ENCODE data around the gene WNT3A.

Gene WNT3A

GRCh38 chr1:228044961-228045360 is 38.2 kb downstream of the WNT3A start:
- DNase-seq (ENCODE audit: low read depth) = no peak
- no peak for TF ChIP-seq CTCF (conservative IDR thresholded peaks at IDR 0.05; ENCODE audit: control insufficient read depth, insufficient read depth, low read depth, low read length)

DNA sequence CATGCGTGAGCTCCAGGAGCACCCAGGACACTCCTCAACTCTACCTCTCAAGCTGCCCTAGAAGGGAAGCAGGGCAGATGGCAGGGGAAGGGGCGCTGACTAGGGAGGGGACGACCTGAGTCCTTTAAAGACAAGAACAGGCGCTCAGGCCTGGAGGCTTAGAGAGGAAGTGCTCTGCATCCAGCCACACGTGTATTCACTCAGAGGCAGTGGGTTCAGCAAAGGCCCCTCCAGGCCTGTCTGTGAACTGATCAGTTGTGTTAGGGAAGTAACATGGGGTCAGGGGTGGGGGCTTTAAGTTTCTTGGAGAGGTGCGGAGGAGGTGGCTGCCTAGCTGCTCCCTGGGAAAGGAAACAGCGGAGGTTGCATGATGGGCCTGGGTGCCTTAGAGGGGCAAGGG is 38.6 kb downstream of the WNT3A start:
- H3K4me3 ChIP-seq (ENCODE audit: control insufficient read depth, low read depth, low read length) = no peak overlapping the region
- no peak for TF ChIP-seq CTCF (conservative IDR thresholded peaks at IDR 0.05; ENCODE audit: control insufficient read depth, insufficient read depth, low read depth, low read length)
- DNase-seq (ENCODE audit: low read depth) = no peak

More at GRCh38 chr1:228044961-228045360, 38.2 kb downstream of the WNT3A start:
- H3K4me3 ChIP-seq (ENCODE audit: control insufficient read depth, low read depth, low read length) = no peak overlapping the region

- DNase-seq (ENCODE audit: low read depth) = no peak
- no peak overlapping the region for H3K4me3 ChIP-seq (ENCODE audit: control insufficient read depth, low read depth, low read length)
- TF ChIP-seq CTCF (conservative IDR thresholded peaks at IDR 0.05; ENCODE audit: control insufficient read depth, insufficient read depth, low read depth, low read length) = no peak
These were observed 39.1 kb downstream of the WNT3A start for GRCh38 chr1:228045871-228046270.

- DNase-seq (ENCODE audit: low read depth) = no peak
- no peak for TF ChIP-seq CTCF (conservative IDR thresholded peaks at IDR 0.05; ENCODE audit: control insufficient read depth, insufficient read depth, low read depth, low read length)
- H3K4me3 ChIP-seq (ENCODE audit: control insufficient read depth, low read depth, low read length) = no peak overlapping the region
These were observed 39.8 kb downstream of the WNT3A start for GRCh38 chr1:228046421-228047182.

DNA sequence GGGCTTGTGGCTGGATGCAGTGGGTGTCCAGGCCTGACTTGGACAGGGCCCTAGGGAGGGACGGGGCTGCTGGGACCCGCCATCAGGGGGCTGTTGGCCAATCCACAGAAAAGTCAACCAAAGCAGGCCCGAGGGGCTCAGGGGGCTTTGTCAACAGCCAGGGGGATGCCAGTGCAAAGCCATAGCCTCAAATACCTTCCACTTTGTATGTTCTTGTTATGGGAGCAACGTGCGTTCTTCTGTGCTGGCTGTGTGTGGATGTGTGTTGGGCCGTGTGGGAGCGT is 40.3 kb downstream of the WNT3A start:
- no peak for DNase-seq (ENCODE audit: low read depth)
- no peak overlapping the region for H3K4me3 ChIP-seq (ENCODE audit: control insufficient read depth, low read depth, low read length)
- TF ChIP-seq CTCF (conservative IDR thresholded peaks at IDR 0.05; ENCODE audit: control insufficient read depth, insufficient read depth, low read depth, low read length) = no peak

DNA sequence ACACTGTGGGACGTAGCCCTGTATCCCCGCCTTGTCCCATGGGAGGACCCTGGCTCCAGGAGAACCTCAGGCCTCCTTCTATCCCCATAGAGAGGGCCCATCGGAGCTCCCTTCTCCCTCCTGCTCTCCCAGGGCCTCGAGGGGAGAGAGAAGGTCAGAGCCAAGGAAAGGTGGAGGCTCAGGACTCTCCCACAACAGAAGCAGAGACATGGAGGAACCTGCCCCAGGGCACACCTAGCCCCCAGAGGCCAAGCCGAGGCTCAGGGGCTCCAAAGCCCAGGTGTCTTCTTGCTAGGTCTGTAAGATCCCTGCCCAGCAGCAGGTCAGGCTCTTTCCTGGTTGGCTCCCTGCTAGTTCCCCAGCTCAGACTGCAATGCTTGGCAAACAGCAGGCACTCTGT is 41.3 kb downstream of the WNT3A start:
- no peak for DNase-seq (ENCODE audit: low read depth)

More for the DNA sequence above, 41.3 kb downstream of the WNT3A start:
- no peak overlapping the region for H3K4me3 ChIP-seq (ENCODE audit: control insufficient read depth, low read depth, low read length)
- TF ChIP-seq CTCF (conservative IDR thresholded peaks at IDR 0.05; ENCODE audit: control insufficient read depth, insufficient read depth, low read depth, low read length) = no peak

All from fibroblast of mammary gland (primary cell).